SW480 (cell line): ENCODE results near the gene ST6GAL2.

Source experiments
- DNase-seq: peaks from one replicate; pipeline ENCODE4 v3.0.0-alpha.2; 2016; ENCODE audit warnings: low spot score

The ST6GAL2 gene

GRCh38 chr2:106863387-106863786, 22.6 kb downstream of the ST6GAL2 start:
- DNase-seq, result peak; percentile 46

- DNase-seq, result peak; percentile 11
Observed at GRCh38 chr2:106859498-106859897, 26.5 kb downstream of the ST6GAL2 start.

GRCh38 chr2:106858810-106859209, 27.2 kb downstream of the ST6GAL2 start:
- no peak for DNase-seq

GRCh38 chr2:106857882-106858478, 28.0 kb downstream of the ST6GAL2 start:
- no peak for DNase-seq

GRCh38 chr2:106853631-106854030, 32.3 kb downstream of the ST6GAL2 start:
- DNase-seq, result no peak

- no peak for DNase-seq
Observed at GRCh38 chr2:106851881-106852501, 34.0 kb downstream of the ST6GAL2 start.

GRCh38 chr2:106851087-106851874, 34.7 kb downstream of the ST6GAL2 start:
- no peak for DNase-seq

- DNase-seq, result no peak
Observed at GRCh38 chr2:106849253-106849652, 36.7 kb downstream of the ST6GAL2 start.

- DNase-seq, result no peak
Observed at GRCh38 chr2:106847366-106847765, 38.6 kb downstream of the ST6GAL2 start.

GRCh38 chr2:106845716-106846115, 40.3 kb downstream of the ST6GAL2 start:
- DNase-seq, result no peak

- DNase-seq, result no peak
Observed at GRCh38 chr2:106843910-106844250, 42.1 kb downstream of the ST6GAL2 start.

GRCh38 chr2:106843001-106843909, 42.7 kb downstream of the ST6GAL2 start:
- no peak for DNase-seq

GRCh38 chr2:106841886-106842645, 43.9 kb downstream of the ST6GAL2 start:
- DNase-seq, result no peak

GRCh38 chr2:106840818-106841217, 45.1 kb downstream of the ST6GAL2 start:
- no peak for DNase-seq

- peak; percentile 70 for DNase-seq
Observed at GRCh38 chr2:106839849-106840595, 45.9 kb downstream of the ST6GAL2 start.

- no peak for DNase-seq
Observed at GRCh38 chr2:106833256-106833655, 52.7 kb downstream of the ST6GAL2 start.

GRCh38 chr2:106831816-106832569, 54.0 kb downstream of the ST6GAL2 start:
- DNase-seq, result no peak

- no peak for DNase-seq
Observed at GRCh38 chr2:106831241-106831640, 54.7 kb downstream of the ST6GAL2 start.

GRCh38 chr2:106830191-106830590, 55.8 kb downstream of the ST6GAL2 start:
- DNase-seq, result no peak

GRCh38 chr2:106828119-106828518, 57.8 kb downstream of the ST6GAL2 start:
- no peak for DNase-seq
